EH (cell line): ENCODE data around the gene ANO7.
A peak's percentile ranks its signal among the peaks of the same experiment; 100 is the strongest.

Experiments
- DNase-seq: peaks from one replicate; pipeline ENCODE4 v3.0.0-alpha.2; 2015; ENCODE audit warnings: low read depth

Gene ANO7

DNA sequence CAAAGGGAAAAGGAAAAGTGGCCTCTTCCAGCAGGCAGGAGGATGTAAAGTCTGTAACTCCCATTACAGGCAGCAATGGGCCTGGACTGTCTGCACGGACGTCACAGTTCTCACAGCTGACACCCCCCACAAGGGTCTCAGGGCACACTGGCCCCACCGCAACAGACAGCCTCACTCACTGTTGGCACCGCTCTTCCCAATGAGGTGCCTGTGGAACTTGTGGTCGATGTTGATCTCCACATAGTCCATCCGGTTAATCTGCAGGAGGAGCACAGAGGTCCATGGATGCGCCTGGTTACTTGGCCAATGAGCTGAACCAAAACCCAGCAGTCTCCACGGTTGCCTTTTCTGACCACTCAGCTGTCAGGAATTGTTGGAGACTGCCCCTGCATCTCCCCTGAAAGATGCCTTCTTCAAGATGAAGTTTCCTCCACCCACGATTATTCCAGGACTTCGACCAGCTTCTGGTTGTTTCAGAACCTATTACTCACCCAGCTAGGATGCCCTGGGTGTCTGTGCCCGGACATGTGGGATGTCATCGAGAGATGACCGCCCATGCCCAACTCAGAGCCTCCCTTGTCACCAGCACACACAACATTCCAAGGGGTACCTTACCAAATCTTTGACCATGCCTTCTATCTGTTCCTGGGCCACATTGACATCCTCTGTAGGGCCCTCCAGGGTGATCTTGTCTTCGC, 64.5 kb downstream of the ANO7 start:
- DNase-seq, result no peak

- no peak for DNase-seq
Observed at GRCh38 chr2:241254904-241255351, 66.5 kb downstream of the ANO7 start.

GRCh38 chr2:241255542-241256167, 67.2 kb downstream of the ANO7 start:
- DNase-seq, result no peak

DNA sequence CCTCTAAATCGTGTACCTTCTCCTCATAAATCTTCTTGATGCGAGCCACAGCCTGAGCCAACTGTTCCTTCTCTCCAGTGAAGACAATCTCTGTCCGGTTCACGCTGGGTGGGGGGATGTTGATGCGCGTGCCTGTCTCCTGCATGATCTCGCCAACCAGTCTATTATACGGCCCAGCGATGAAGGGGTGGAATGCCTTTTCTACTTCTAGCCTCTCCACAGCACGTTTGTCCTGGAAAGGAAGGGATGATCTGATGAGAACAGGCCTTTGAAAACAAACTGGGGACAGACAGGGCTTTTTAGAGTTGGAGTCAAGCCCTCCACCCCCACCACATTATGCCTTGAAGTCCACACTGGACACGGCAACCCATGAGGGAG, 67.7 kb downstream of the ANO7 start:
- no peak for DNase-seq

GRCh38 chr2:241257419-241258032, 69.0 kb downstream of the ANO7 start:
- DNase-seq, result no peak

- DNase-seq, result peak; percentile 36
Observed at GRCh38 chr2:241258505-241259280, 70.2 kb downstream of the ANO7 start.

- DNase-seq, result no peak
Observed at GRCh38 chr2:241260911-241261310, 72.4 kb downstream of the ANO7 start.

GRCh38 chr2:241261628-241262027, 73.2 kb downstream of the ANO7 start:
- DNase-seq, result no peak

DNA sequence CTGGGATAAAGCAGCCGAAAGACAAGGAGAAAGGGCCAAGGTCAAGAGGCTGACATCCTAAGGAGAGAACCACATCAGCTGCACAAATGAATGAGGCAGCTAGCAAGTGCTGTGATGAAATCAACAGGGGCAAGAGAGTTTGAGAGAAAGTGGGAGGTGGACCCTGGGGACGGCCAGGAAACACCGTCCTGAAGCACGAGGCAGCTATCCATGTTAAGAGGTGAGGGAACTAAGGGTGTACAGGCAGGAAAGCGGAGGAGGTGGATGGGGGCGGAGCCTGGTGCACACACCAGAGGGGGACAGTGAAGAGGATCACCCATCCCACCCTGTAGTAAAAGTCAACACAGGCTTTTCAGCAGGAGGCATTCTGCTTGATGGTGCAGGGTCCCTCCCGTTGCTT, 74.6 kb downstream of the ANO7 start:
- no peak for DNase-seq

GRCh38 chr2:241265506-241265905, 77.0 kb downstream of the ANO7 start:
- no peak for DNase-seq

- no peak for DNase-seq
Observed at GRCh38 chr2:241267249-241268067, 79.0 kb downstream of the ANO7 start.

DNA sequence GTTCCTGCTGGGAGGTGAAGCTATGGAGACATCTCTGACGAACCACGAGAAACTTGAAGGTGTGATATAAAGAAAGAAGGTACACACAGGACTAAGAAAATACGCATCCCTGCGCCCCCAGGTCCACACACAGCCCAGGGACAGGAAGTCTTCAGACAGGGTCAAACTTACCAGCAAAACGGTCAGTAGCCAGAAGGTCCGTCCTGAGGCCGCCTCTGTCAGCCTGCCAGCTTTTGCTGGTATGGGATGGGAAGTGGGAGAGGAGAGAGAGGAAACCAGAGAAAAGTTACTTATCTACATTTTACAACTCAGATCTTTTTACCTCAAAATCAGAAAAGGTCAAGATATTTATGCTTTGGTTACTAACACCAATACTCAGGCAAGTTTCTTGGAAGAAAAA, 79.8 kb downstream of the ANO7 start:
- peak; percentile 16 for DNase-seq

DNA sequence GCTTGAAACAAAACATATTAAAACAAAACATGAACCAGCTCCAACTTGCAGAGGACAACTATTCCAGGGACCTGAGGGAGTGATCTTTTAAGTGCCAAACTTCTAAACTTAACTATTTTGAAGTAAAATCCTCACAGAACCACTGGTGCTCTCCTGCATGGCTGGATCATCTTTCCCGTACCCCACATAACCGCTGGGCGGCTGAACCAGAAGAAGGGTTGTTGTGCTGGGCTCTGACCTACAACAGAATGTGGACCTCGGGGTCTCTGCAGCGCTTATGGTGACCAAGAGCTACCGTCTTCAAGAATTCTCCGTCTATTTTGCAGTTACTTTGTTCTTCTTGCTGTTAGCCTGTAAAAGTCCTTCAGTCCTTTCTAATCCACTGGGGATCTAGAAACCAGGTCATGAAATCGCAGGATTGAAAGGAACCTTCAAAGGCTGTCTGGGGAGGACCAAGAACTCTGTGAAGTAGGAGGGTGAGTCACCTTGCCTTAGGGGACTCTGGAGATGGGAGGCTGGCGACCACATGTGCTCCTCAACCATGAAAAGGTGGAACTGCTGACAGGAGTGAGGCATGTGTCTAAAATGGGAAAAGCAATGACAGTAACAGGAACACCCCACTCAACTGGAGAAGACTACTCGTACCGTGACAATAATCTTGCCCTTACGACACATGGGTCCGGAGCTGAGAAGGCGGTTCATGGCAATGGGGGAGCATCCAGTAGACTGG, 80.4 kb downstream of the ANO7 start:
- peak; percentile 83 for DNase-seq

GRCh38 chr2:241269707-241270520, 81.4 kb downstream of the ANO7 start:
- DNase-seq, result no peak

- no peak for DNase-seq
Observed at GRCh38 chr2:241270531-241270930, 82.1 kb downstream of the ANO7 start.

- peak; percentile 90 for DNase-seq
Observed at GRCh38 chr2:241271706-241272302, 83.3 kb downstream of the ANO7 start.

DNA sequence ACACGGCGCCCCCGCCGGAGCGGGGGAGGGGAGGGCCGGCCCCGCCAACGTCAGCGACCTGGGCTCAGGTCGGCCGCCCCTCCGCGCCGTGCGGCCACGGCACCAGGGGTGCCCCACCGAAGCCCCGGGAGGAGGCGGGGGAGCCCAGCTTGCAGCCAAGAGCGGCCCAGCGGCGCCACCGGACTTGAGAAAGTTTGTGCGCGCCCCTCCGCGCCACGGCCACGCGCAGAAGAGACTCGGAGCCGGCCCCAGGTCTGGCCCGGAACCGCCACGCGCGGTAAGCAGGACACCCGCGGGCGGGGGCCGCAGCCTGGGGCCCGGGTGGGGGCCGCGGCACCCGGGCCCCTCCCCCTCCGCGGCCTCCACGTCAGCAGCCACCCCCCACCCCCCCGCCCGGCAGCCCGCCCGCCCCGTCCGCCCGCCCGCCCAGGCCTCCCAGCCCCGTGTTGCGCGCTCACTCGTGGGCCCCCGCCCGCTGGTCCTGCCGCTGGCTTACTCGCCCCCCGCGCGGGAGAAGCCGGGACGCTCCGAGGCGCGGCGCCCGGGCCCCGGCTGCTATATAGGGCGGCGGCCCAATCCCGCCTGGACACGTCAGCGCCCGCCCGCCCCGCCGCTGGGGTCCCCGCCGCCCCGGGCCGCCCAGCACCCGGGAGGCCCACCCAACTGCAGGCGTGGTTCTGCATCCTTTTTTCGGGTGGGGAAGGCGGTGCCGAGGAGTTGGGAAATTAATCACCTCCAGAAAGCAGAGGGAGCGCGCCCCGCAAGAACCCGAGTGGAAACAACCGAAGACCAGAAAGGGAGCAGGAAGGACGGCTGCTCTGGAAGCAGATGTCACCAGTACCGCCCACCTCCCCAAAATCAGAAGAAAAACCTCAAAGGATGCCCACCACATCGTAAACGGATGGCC, 84.1 kb downstream of the ANO7 start:
- peak; percentile 85 for DNase-seq

- DNase-seq, result no peak
Observed at GRCh38 chr2:241273210-241274020, 84.9 kb downstream of the ANO7 start.
